Measurements from ENCODE around the gene AIP. TPM values are rescaled to one million over a fixed set of nuclear protein-coding genes. Genes with fewer than 3 reads are reported as not detected.

AIP gene
- total RNA-seq, 6 donors from 2014 or later = 51.1 to 101 (median 75.3) TPM

DNA sequence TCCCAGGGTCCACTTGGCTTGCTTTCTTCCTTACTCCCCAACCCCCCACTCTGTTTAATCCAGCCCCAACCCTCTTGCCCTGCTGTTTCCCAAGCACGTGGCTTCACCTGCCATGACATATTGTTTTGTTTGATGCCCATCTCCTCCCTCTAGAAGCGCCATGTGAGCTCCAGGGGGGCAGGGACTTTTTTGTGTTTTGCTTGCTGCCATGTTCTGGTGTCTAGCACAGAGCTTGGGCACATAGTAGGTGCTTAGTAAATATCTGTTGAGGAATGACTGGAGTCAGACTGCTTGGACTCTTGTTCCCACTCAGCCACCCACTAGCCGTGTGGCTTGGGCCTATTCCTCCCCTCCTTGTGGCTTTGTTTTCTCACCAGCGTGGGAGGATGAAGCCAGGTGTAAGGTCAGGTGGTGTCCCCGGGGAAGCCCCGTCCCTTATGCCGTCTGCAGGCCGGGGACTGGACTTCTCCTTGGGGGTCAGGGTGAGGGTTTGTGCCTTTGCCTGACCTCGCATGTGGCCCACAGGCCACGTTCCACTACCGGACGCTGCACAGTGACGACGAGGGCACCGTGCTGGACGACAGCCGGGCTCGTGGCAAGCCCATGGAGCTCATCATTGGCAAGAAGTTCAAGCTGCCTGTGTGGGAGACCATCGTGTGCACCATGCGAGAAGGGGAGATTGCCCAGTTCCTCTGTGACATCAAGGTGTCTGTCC lies 3.8 kb downstream of the AIP start:
- H3K4me1 ChIP-seq = peaks cover 29 to 43% (median 33%) of the 10 kb centered on the region in 4 donors
- no peaks in the 10 kb centered on the region for H3K9me3 ChIP-seq
- H3K36me3 ChIP-seq = peaks cover 5 to 48% (median 38%) of the 10 kb centered on the region in 4 donors
- H3K27ac ChIP-seq = peak overlapping the region in 1 of 4 donors; percentile 15
- no peak overlapping the region for H3K4me3 ChIP-seq
- TF ChIP-seq POLR2AphosphoS5 (IDR thresholded peaks at IDR 0.05) = no peak
- no peak for TF ChIP-seq POLR2A (IDR thresholded peaks at IDR 0.05)
- no peak for TF ChIP-seq CTCF (IDR thresholded peaks at IDR 0.05)
- no peak for TF ChIP-seq EP300 (IDR thresholded peaks at IDR 0.05)
- ATAC-seq (ENCODE audit: low FRiP score in 2 of 2) = no peak
- H3K27me3 ChIP-seq = no peaks in the 10 kb centered on the region
- no peak for DNase-seq
- WGBS, 2 donors = 86 to 89% methylated on average over 18 to 20 of the region's 20 CpGs

DNA sequence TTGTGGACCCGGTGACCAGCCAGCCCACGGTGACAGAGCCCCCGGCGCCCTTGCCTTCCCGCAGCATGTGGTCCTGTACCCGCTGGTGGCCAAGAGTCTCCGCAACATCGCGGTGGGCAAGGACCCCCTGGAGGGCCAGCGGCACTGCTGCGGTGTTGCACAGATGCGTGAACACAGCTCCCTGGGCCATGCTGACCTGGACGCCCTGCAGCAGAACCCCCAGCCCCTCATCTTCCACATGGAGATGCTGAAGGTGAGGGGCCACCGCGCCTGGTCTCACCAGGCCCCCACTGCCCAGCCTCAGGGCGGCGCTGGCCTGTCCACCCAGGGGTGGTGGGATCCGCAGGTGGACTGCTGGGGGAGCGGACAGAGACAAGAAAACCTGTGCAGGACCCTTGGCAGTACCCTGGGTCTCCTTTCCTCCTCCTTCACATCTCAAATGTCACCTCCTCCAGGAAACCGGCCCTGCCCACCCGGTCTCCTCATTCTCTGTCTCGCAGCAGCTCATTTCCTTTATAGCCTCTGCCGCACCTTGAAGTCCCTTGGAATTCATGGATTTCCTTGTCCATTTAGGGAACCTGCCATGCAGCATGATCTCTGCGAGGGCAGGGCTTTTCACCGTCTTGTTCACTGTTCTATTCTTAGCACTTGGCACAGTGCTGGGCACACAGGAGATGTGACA lies 6.5 kb downstream of the AIP start:
- no peak for ATAC-seq (ENCODE audit: low FRiP score in 2 of 2)
- no peak overlapping the region for H3K4me3 ChIP-seq
- peak in 1 of 2 donors; percentile 76 for DNase-seq
- H3K27ac ChIP-seq = no peak overlapping the region
- H3K27me3 ChIP-seq = no peaks in the 10 kb centered on the region
- peaks cover 9 to 75% (median 63%) of the 10 kb centered on the region in 4 donors for H3K36me3 ChIP-seq
- WGBS, 2 donors = 76 to 92% methylated on average over 11 to 24 of the region's 25 CpGs
- TF ChIP-seq EP300 (IDR thresholded peaks at IDR 0.05) = no peak
- TF ChIP-seq POLR2A (IDR thresholded peaks at IDR 0.05) = no peak
- no peak for TF ChIP-seq CTCF (IDR thresholded peaks at IDR 0.05)
- TF ChIP-seq POLR2AphosphoS5 (IDR thresholded peaks at IDR 0.05) = no peak
- H3K9me3 ChIP-seq = no peaks in the 10 kb centered on the region
- peaks cover 14 to 25% (median 18%) of the 10 kb centered on the region in 4 donors for H3K4me1 ChIP-seq

- Histone ChIP-seq H3K9me3 (no peaks in the 10 kb centered on the region), H3K36me3 (peaks cover 9 to 81% (median 69%) of the 10 kb centered on the region in 4 donors), H3K4me1 (peaks cover 7 to 18% (median 10%) of the 10 kb centered on the region in 4 donors), H3K27ac (no peak overlapping the region), H3K27me3 (no peaks in the 10 kb centered on the region), H3K4me3 (no peak overlapping the region)
- DNase-seq = peak in 1 of 2 donors; percentile 71
- no peak for ATAC-seq (ENCODE audit: low FRiP score in 2 of 2)
- 81 to 95% methylated on average over 5 to 23 of the region's 23 CpGs for whole genome bisulfite sequencing, 2 donors
- TF ChIP-seq EP300 (IDR thresholded peaks at IDR 0.05) (no peak), POLR2AphosphoS5 (IDR thresholded peaks at IDR 0.05) (no peak), CTCF (IDR thresholded peaks at IDR 0.05) (no peak), POLR2A (IDR thresholded peaks at IDR 0.05) (no peak)
These were observed 7.3 kb downstream of the AIP start for GRCh38 chr11:67489885-67490726.

DNA sequence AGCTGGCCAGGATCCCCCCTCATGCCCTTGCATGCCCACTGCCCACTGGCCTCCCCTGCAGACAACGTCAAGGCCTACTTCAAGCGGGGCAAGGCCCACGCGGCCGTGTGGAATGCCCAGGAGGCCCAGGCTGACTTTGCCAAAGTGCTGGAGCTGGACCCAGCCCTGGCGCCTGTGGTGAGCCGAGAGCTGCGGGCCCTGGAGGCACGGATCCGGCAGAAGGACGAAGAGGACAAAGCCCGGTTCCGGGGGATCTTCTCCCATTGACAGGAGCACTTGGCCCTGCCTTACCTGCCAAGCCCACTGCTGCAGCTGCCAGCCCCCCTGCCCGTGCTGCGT lies 7.9 kb downstream of the AIP start:
- no peak for TF ChIP-seq EP300 (IDR thresholded peaks at IDR 0.05)
- TF ChIP-seq POLR2AphosphoS5 (IDR thresholded peaks at IDR 0.05) = no peak
- no peak for TF ChIP-seq POLR2A (IDR thresholded peaks at IDR 0.05)
- no peak for TF ChIP-seq CTCF (IDR thresholded peaks at IDR 0.05)
- H3K27ac ChIP-seq = no peak overlapping the region
- ATAC-seq (ENCODE audit: low FRiP score in 2 of 2) (no peak), DNase-seq (peak in 1 of 2 donors; percentile 77)
- no peak overlapping the region for H3K4me3 ChIP-seq
- H3K4me1 ChIP-seq = peaks cover 3 to 12% (median 8%) of the 10 kb centered on the region in 4 donors
- 85% methylated on average over 15 of the region's 15 CpGs; no CpG with 5 or more reads in 1 of the 2 donors for WGBS, 2 donors
- H3K27me3 ChIP-seq = no peaks in the 10 kb centered on the region
- H3K9me3 ChIP-seq = no peaks in the 10 kb centered on the region
- H3K36me3 ChIP-seq = peaks cover 9 to 87% (median 73%) of the 10 kb centered on the region in 4 donors
